Measurements from ENCODE around the gene KLF15.
A peak's percentile ranks its signal among the peaks of the same experiment; 100 is the strongest.
"Not testable (repeated sequence)": the region's sequence is repeated elsewhere in the genome, so short reads cannot be mapped to it uniquely, and the experiment has no call there.

The KLF15 gene

GRCh38 chr3:126345641-126346460 lies 11.4 kb downstream of the KLF15 start:
- DNase-seq: peak; percentile 36

GRCh38 chr3:126345231-126345630 lies 12.0 kb downstream of the KLF15 start:
- peak; percentile 15 for DNase-seq

GRCh38 chr3:126344380-126345041 lies 12.7 kb downstream of the KLF15 start:
- peak; percentile 40 for DNase-seq

GRCh38 chr3:126343649-126344035 lies 13.6 kb downstream of the KLF15 start:
- peak; percentile 28 for DNase-seq

GRCh38 chr3:126342991-126343648 lies 14.1 kb downstream of the KLF15 start:
- DNase-seq: peak; percentile 23

GRCh38 chr3:126342211-126342610 lies 15.0 kb downstream of the KLF15 start:
- peak; percentile 21 for DNase-seq

- DNase-seq: peak; percentile 21
Measured at GRCh38 chr3:126341755-126342150, 15.5 kb downstream of the KLF15 start.

GRCh38 chr3:126340943-126341754 lies 16.1 kb downstream of the KLF15 start:
- peak; percentile 6 for DNase-seq

- DNase-seq: peak; percentile 28
Measured at GRCh38 chr3:126340596-126340942, 16.6 kb downstream of the KLF15 start.

GRCh38 chr3:126340081-126340511 lies 17.1 kb downstream of the KLF15 start:
- peak; percentile 50 for DNase-seq

- DNase-seq: no peak
Measured at GRCh38 chr3:126339466-126339865, 17.7 kb downstream of the KLF15 start.

GRCh38 chr3:126338790-126339288 lies 18.4 kb downstream of the KLF15 start:
- DNase-seq: peak; percentile 25

GRCh38 chr3:126337980-126338651 lies 19.1 kb downstream of the KLF15 start:
- DNase-seq: peak; percentile 27

- not testable (repeated sequence) for DNase-seq
Measured at GRCh38 chr3:126331812-126332336, 25.3 kb downstream of the KLF15 start.

GRCh38 chr3:126329927-126330725 lies 27.1 kb downstream of the KLF15 start:
- DNase-seq: peak; percentile 7

- DNase-seq: no peak
Measured at GRCh38 chr3:126326629-126327028, 30.6 kb downstream of the KLF15 start.

GRCh38 chr3:126322181-126322967 lies 34.8 kb downstream of the KLF15 start:
- no peak for DNase-seq

- DNase-seq: no peak
Measured at GRCh38 chr3:126321490-126321889, 35.7 kb downstream of the KLF15 start.

GRCh38 chr3:126320517-126321293 lies 36.5 kb downstream of the KLF15 start:
- no peak for DNase-seq

All from right forelimb (tissue), 1 donor.